RCC 7860 (cell line): ENCODE measurements around the gene PHF10.
"Not testable (repeated sequence)": the region's sequence is repeated elsewhere in the genome, so short reads cannot be mapped to it uniquely, and the experiment has no call there.

Experiments used
- DNase-seq: peaks from one replicate; pipeline ENCODE4 v3.0.0-alpha.2; 2015; ENCODE audit warnings: low spot score
- FAIRE-seq: peaks from 2 replicates; lab custom pipeline; 2012; peaks lifted over from hg19 to GRCh38; lab: Jason Lieb, UNC

The PHF10 gene

GRCh38 chr6:169724494-169725124 lies at the start of gene PHF10:
PHF10 (minus strand) TSS chr6:169724500; CDS start chr6:169723931, 569 bp downstream.
- DNase-seq (no peak), FAIRE-seq (no peak)

- FAIRE-seq (no peak), DNase-seq (no peak)
Measured at GRCh38 chr6:169766921-169767736, 42.8 kb upstream of the PHF10 start.

- no peak for FAIRE-seq
- DNase-seq: no peak
Measured at GRCh38 chr6:169766232-169766631, 41.9 kb upstream of the PHF10 start.

GRCh38 chr6:169765789-169766188 lies 41.5 kb upstream of the PHF10 start:
- FAIRE-seq, DNase-seq: not testable (repeated sequence)

- FAIRE-seq (no peak), DNase-seq (no peak)
Measured at GRCh38 chr6:169763881-169764280, 39.6 kb upstream of the PHF10 start.

- no peak for DNase-seq
- FAIRE-seq: no peak
Measured at GRCh38 chr6:169763308-169763707, 39.0 kb upstream of the PHF10 start.

- FAIRE-seq (no peak), DNase-seq (no peak)
Measured at GRCh38 chr6:169755162-169755561, 30.9 kb upstream of the PHF10 start.

GRCh38 chr6:169752074-169752623 lies 27.8 kb upstream of the PHF10 start:
- no peak for FAIRE-seq

GRCh38 chr6:169751242-169752073 lies 27.2 kb upstream of the PHF10 start, which contains the start of the genes DYNLT2 and ERMARD:
DYNLT2 (minus strand) TSS chr6:169751572; CDS start chr6:169751458, 114 bp downstream.
ERMARD (plus strand) TSS chr6:169751622; CDS start chr6:169751658, 36 bp downstream.
- DNase-seq (peak; percentile 80), FAIRE-seq (no peak)

More at GRCh38 chr6:169752074-169752623, 27.8 kb upstream of the PHF10 start:
- no peak for DNase-seq

GRCh38 chr6:169746556-169746955 lies 22.3 kb upstream of the PHF10 start:
- DNase-seq (no peak), FAIRE-seq (no peak)

GRCh38 chr6:169745405-169745804 lies 21.1 kb upstream of the PHF10 start:
- DNase-seq (no peak), FAIRE-seq (no peak)

- FAIRE-seq (no peak), DNase-seq (no peak)
Measured at GRCh38 chr6:169741344-169741743, 17.0 kb upstream of the PHF10 start.

GRCh38 chr6:169738976-169739529 lies 14.8 kb upstream of the PHF10 start:
- DNase-seq (no peak), FAIRE-seq (no peak)

- FAIRE-seq: no peak
- no peak for DNase-seq
Measured at GRCh38 chr6:169738204-169738975, 14.1 kb upstream of the PHF10 start.

GRCh38 chr6:169729961-169730360 lies 5.7 kb upstream of the PHF10 start:
- FAIRE-seq (no peak), DNase-seq (no peak)

GRCh38 chr6:169726963-169727362 lies 2.7 kb upstream of the PHF10 start:
- DNase-seq (no peak), FAIRE-seq (no peak)

- DNase-seq: no peak
- FAIRE-seq: no peak
Measured at GRCh38 chr6:169726049-169726400, 1.7 kb upstream of the PHF10 start.

GRCh38 chr6:169725125-169726048 lies 1.1 kb upstream of the PHF10 start:
- DNase-seq (peak; percentile 47), FAIRE-seq (no peak)

- DNase-seq: no peak
- FAIRE-seq: no peak
Measured at GRCh38 chr6:169723991-169724493, 258 bp downstream of the PHF10 start.
